OCI-LY3 (cell line): ENCODE measurements around the gene SLC23A1.
A peak's percentile ranks its signal among the peaks of the same experiment; 100 is the strongest.

ENCODE experiments used
- H2AFZ ChIP-seq: fragments of 200-600, 300-600 bp; shearing (Covaris generic); 2 replicates; pipeline ENCODE4 v1.6.0; 2014; ENCODE audit warnings: antibody characterized with exemption, low read depth, low read length
- H3K27ac ChIP-seq: fragments of 200-600, 300-600 bp; sonication (generic); 2 replicates; pipeline ENCODE4 v1.5.1; 2014; ENCODE audit warnings: mild to moderate bottlenecking, low read length, moderate library complexity, mixed read lengths
- H3K27me3 ChIP-seq: fragments of 200-600, 300-600 bp; sonication (generic); 2 replicates; pipeline ENCODE4 v1.6.1; 2014; ENCODE audit warnings: low read depth, low read length, mixed read lengths
- H3K36me3 ChIP-seq: fragments of 200-600, 300-600 bp; sonication (generic); replicated peaks from 2 replicates; pipeline ENCODE3; 2014; ENCODE audit warnings: low read depth, low read length, mixed read lengths
- H3K4me1 ChIP-seq: fragments of 300-600, 200-600 bp; sonication (generic); 2 replicates; pipeline ENCODE4 v1.6.1; 2014; ENCODE audit warnings: low read length, mixed read lengths
- H3K4me2 ChIP-seq: fragments of 200-600, 300-600 bp; sonication (generic); 2 replicates; pipeline ENCODE4 v1.6.1; 2014; ENCODE audit warnings: low read length, mixed read lengths
- H3K4me3 ChIP-seq: fragments of 300-600, 200-600 bp; sonication (generic); 2 replicates; pipeline ENCODE4 v1.5.1; 2014; ENCODE audit warnings: antibody characterized with exemption, mild to moderate bottlenecking, low read length, moderate library complexity
- H3K79me2 ChIP-seq: fragments of 300-600, 200-600 bp; shearing (Covaris generic); 2 replicates; pipeline ENCODE4 v1.6.1; 2014; ENCODE audit warnings: mild to moderate bottlenecking, low read length, mixed read lengths
- H3K9ac ChIP-seq: fragments of 300-600, 200-600 bp; shearing (Covaris generic); 2 replicates; pipeline ENCODE4 v1.6.0; 2014; ENCODE audit warnings: mild to moderate bottlenecking, low read length, moderate library complexity
- H3K9me3 ChIP-seq: fragments of 200-600, 300-600 bp; shearing (Covaris generic); 2 replicates; pipeline ENCODE4 v1.6.1; 2014; ENCODE audit warnings: low read length, mixed read lengths; ENCODE audit not compliant: insufficient read depth
- H4K20me1 ChIP-seq: fragments of 200-600, 300-600 bp; sonication (generic); 2 replicates; pipeline ENCODE4 v1.6.1; 2016; ENCODE audit warnings: low read length, mixed read lengths; ENCODE audit not compliant: insufficient read depth
- EZH2phosphoT487 ChIP-seq: fragments of 200-600 bp; shearing (Covaris generic); IDR thresholded peaks from 2 replicates; pipeline ENCODE4 v1.6.1; 2018; ENCODE audit warnings: antibody characterized with exemption, mixed run types, low read depth
- TF ChIP-seq, protein P1 (sequence below): fragments of 200-600, 300-600 bp; sonication (generic); IDR thresholded peaks from 2 replicates; pipeline ENCODE4 v1.5.1; 2014; ENCODE audit warnings: antibody characterized with exemption, low read length, low read depth

SLC23A1 gene

DNA sequence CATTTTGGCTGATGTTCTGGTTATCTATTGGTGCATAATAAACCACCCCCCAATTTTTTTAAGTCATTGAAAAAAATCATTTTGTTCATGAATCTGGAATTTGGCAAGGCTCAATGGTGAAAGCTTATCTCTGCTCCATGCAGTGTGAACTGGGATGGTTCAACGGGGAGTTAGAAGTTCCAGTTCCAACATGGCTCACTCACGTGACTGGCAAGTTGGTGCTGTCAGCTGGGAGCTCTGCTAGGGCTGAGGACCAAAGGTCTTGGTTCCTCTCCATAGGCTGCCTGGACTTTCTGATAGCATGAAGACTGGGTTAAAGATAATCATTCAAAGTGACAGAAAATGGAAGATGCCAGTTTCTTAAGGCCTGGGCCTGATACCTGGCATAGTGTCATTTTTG, 23.9 kb upstream of the SLC23A1 start:
- Histone ChIP-seq H3K27ac (peak overlapping the region; percentile 93), H2AFZ (0 out of 2 replicates have a peak overlapping the region, but pooled peaks have one; percentile 17), H3K9ac (peak overlapping the region; percentile 53; the same call in 1 of the 2 replicates), H3K27me3 (no peaks in the 10 kb centered on the region), H3K4me2 (peak overlapping the region; percentile 69), H3K79me2 (no peaks in the 10 kb centered on the region), H4K20me1 (no peaks in the 10 kb centered on the region), H3K9me3 (no peaks in the 10 kb centered on the region), H3K4me1 (peaks cover 60% of the 10 kb centered on the region), H3K4me3 (0 out of 2 replicates have a peak overlapping the region, but pooled peaks have one; percentile 30), H3K36me3 (no peaks in the 10 kb centered on the region)
- no peak for TF ChIP-seq EZH2phosphoT487

DNA sequence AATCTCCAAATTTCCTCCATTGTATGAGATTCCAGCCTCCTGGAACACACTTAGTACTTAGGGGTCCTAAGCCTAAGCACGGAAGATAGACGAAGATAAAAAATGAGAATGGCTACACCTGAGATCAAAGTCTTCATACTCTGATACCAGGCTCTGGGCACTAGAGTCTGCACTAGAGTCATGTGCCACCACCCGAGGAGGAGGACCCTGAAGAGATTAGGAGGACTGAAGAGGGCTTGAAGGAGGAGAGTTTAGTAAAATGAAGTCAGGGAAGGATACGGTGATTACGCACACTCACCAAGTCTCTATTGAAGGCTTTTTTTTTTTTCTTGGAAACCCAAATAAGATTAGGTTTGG, 21.4 kb upstream of the SLC23A1 start:
- TF ChIP-seq, protein P1, sequence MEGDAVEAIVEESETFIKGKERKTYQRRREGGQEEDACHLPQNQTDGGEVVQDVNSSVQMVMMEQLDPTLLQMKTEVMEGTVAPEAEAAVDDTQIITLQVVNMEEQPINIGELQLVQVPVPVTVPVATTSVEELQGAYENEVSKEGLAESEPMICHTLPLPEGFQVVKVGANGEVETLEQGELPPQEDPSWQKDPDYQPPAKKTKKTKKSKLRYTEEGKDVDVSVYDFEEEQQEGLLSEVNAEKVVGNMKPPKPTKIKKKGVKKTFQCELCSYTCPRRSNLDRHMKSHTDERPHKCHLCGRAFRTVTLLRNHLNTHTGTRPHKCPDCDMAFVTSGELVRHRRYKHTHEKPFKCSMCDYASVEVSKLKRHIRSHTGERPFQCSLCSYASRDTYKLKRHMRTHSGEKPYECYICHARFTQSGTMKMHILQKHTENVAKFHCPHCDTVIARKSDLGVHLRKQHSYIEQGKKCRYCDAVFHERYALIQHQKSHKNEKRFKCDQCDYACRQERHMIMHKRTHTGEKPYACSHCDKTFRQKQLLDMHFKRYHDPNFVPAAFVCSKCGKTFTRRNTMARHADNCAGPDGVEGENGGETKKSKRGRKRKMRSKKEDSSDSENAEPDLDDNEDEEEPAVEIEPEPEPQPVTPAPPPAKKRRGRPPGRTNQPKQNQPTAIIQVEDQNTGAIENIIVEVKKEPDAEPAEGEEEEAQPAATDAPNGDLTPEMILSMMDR = no peak
- TF ChIP-seq EZH2phosphoT487 = no peak
- H3K9me3 ChIP-seq = no peaks in the 10 kb centered on the region
- H3K4me2 ChIP-seq = peak overlapping the region; percentile 86
- H3K36me3 ChIP-seq = no peaks in the 10 kb centered on the region
- H3K27ac ChIP-seq = peak overlapping the region; percentile 92
- peaks cover 58% of the 10 kb centered on the region for H3K4me1 ChIP-seq
- H3K9ac ChIP-seq = peak overlapping the region; percentile 70
- H4K20me1 ChIP-seq = no peaks in the 10 kb centered on the region
- no peaks in the 10 kb centered on the region for H3K27me3 ChIP-seq
- H2AFZ ChIP-seq = peak overlapping the region; percentile 81
- H3K4me3 ChIP-seq = peak overlapping the region; percentile 97
- H3K79me2 ChIP-seq = no peaks in the 10 kb centered on the region

DNA sequence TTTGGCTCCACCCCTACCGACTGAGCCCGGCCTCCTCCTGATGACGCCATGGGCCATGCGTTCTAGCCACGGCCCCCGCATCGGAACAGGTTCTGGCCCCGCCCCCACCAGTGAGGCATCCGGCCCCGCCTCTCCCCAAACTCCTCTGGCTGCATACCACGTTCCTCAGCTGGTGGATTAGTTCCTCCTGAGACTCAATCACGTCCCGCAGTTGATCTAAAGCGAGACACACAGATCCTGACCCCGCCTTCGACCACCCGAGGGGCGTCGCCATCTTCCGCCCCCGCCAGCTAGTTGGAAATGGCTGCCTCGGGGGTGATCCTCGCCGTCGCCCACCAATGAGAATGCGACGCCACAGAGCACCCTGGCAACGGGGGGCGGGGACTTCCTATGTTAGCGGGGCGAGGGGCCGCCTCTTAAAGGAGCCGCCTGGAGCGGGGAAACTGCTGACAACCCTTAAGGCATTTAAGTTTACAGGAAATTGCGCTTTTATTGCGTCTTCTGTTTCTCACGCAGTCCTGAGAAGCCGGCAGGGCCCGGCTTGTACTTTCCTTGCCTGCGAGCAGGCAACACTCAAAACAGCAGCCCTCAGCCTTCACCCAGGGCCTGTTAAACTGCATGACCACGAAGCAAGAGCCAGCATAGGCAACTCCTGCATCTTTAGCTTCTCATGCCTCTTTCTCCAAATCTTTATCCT, 20.8 kb upstream of the SLC23A1 start, which contains the start of gene SPATA24:
Gene SPATA24, minus strand, starts transcription at position 303 of the 697 bp plus-strand sequence. Its CDS starts 29 bp downstream, at position 274.
- Histone ChIP-seq H3K36me3 (no peaks in the 10 kb centered on the region), H3K4me2 (peak within 1 kb of the TSS; percentile 99), H3K4me3 (peak within 1 kb of the TSS; percentile 97), H3K27ac (peak within 1 kb of the TSS; percentile 92), H3K79me2 (no peaks in the 10 kb centered on the region), H3K9ac (peak within 1 kb of the TSS; percentile 70), H2AFZ (peak within 1 kb of the TSS; percentile 81), H4K20me1 (no peaks in the 10 kb centered on the region), H3K27me3 (no peaks in the 10 kb centered on the region), H3K4me1 (peaks cover 57% of the 10 kb centered on the region), H3K9me3 (no peaks in the 10 kb centered on the region)
- no peak for TF ChIP-seq EZH2phosphoT487
- TF ChIP-seq, protein P1 = no peak

DNA sequence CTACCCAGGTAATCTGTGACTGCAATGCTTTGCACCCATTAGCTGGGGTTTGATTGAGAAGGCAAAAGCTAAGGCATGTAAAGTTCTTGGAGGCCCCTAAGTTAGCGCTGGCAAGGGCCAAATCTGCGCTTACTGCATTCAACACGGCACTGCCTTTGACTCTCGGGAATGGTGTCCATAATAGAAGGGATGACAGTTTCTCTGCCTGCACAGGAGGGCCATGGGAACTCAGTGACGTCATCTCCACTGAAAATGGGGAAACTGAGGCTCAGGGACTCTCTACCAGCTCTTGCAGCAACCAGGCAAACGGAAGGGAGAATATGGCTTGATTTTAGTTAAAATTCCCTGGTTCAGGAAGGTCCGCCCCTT, 20.3 kb upstream of the SLC23A1 start:
- Histone ChIP-seq H2AFZ (0 out of 2 replicates have a peak overlapping the region, but pooled peaks have one; percentile 59), H3K36me3 (no peaks in the 10 kb centered on the region), H3K79me2 (no peaks in the 10 kb centered on the region), H3K4me2 (peak overlapping the region; percentile 99), H3K9me3 (no peaks in the 10 kb centered on the region), H3K27ac (peak overlapping the region; percentile 92), H3K4me1 (peaks cover 55% of the 10 kb centered on the region), H3K4me3 (peak overlapping the region; percentile 97), H3K27me3 (no peaks in the 10 kb centered on the region), H3K9ac (peak overlapping the region; percentile 70), H4K20me1 (no peaks in the 10 kb centered on the region)
- TF ChIP-seq EZH2phosphoT487 = no peak
- TF ChIP-seq, protein P1 = no peak
